NCI-H146 (cell line): ENCODE measurements around the gene AKR1A1.
"Not testable (repeated sequence)": the region's sequence is repeated elsewhere in the genome, so short reads cannot be mapped to it uniquely, and the experiment has no call there.

ENCODE experiments used
- DNase-seq: peaks from one replicate; lab custom pipeline; 2025; lab: John Stamatoyannopoulos, UW

AKR1A1 gene

GRCh38 chr1:45550401-45551351 lies at the start of gene AKR1A1:
Gene AKR1A1, plus strand, starts transcription at chr1:45550826. Its CDS starts 10,969 bp downstream, at chr1:45561795.
- DNase-seq = peak; percentile 89

DNA sequence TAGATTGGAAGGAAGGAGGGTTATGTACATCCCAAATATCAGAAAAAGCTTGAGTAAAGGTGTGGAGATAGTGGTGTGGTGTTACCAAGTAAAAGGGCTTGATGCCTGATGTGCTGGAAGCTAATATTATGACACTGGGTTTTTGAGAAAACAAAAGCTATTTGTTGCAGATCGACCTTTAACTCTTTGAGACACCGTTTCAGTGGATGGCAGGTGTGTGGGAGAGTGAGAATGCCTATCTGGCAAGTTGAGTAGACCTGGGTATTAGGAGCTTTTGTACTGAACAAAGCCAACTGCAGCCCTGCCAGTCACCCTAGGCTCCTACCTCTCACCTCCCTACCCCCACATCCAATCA lies 49.1 kb upstream of the AKR1A1 start:
- DNase-seq = no peak

DNA sequence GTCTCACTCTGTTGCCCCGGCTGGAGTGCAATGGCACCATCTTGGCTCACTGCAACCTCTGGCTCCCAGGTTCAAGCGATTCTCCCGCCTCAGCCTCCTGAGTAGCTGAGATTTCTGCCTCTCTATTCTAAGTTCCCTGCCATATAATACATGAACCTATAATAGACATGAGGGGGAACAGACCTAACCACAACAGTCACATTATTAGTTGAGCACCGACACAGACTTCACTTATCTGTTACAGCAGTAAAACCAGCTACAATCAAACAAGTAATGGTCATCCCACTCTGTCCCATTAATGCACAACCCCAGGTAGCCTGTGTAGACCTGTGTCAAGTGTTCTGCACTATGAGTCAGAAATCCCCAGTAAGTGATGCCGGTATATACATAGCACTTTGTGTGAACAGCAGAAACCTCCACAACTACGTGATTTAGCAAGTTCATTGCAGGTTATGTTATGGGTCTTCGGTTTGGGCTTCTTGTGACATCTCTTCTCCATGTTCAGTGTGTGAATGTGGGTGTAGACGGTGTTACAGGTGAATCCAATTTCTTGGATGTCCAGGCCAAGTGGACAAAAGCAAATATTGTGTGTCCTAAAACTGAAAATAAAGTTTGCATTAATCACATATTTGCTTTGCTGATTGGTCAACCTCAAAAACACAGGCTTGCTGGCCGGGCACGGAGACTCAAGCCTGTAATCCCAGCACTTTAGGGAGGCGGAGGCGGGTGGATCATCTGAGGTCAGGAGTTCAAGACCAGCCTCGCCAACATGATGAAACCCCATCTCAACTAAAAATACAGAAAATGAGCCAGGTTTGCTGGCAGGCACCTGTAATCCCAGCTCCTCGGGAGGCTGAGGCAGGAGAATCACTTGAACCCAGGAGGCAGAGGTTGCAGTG lies 46.9 kb upstream of the AKR1A1 start:
- no peak for DNase-seq

GRCh38 chr1:45507195-45507594 lies 43.4 kb upstream of the AKR1A1 start:
- DNase-seq = no peak

- no peak for DNase-seq
Measured at GRCh38 chr1:45507893-45508292, 42.7 kb upstream of the AKR1A1 start.

GRCh38 chr1:45508295-45509151 lies 42.1 kb upstream of the AKR1A1 start:
- DNase-seq = no peak

DNA sequence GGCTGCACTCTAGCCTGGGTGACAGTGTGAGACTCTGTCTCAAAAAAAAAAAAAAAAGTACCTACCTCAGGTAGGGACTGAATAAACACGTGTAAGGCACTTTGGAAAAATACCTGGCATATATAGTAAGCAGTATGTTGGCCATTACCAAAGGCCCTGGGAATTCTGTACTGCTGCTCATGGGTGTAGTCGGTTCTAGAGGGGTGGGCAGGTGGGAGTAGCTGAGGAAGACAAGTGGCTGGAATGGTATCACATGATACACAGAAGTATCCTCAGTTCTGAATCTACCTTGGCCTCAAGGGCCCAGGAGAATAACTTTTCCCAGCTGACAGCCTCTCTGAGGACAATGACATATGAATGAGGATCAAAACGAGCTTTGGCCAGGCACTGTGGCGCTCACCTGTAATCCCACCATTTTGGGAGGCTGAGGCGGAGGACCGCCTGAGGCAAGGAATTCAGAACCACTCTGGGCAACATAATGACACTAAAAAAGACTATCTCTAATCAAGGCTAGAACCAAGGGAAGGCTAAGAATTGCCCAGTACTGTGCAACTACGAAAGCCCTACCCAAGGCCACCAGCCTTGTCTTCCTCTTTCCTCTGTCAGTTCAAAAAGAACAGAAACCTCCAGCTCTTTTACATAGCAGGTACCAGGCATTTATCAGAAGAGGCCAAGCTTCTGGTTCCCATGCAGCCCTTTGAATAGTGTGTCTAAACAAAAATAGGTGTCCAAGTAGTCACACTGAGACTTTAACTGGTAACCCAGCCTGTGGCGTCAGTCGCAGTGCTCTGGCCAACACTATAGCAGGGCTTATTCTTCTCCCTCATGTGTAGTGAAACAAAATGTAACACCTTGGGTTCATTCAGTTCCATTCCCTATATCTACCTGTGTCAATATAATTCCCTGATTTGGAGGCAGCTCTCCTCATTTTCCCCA lies 40.3 kb upstream of the AKR1A1 start:
- DNase-seq = no peak

GRCh38 chr1:45510972-45511527 lies 39.6 kb upstream of the AKR1A1 start:
- no peak for DNase-seq

DNA sequence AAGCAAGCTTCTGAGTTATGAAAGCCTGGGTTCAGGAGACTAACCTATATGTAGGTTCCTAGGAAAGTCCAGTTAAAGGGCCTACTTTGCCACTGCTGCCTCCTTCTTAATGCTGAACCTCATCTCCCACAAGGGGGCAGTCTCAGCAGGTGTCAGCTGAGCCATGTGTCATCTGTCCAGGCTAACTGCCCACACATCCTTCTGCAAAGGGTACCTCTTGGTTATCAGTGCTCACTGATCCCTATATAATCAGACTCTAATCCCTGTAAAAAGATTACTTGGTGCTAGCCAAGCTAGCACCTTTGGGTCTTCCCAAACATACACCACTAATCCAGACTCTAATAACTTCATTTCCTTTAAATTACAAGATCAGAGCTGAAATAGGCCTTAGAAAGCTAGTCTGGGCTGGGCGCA lies 38.0 kb upstream of the AKR1A1 start:
- peak; percentile 53 for DNase-seq

DNA sequence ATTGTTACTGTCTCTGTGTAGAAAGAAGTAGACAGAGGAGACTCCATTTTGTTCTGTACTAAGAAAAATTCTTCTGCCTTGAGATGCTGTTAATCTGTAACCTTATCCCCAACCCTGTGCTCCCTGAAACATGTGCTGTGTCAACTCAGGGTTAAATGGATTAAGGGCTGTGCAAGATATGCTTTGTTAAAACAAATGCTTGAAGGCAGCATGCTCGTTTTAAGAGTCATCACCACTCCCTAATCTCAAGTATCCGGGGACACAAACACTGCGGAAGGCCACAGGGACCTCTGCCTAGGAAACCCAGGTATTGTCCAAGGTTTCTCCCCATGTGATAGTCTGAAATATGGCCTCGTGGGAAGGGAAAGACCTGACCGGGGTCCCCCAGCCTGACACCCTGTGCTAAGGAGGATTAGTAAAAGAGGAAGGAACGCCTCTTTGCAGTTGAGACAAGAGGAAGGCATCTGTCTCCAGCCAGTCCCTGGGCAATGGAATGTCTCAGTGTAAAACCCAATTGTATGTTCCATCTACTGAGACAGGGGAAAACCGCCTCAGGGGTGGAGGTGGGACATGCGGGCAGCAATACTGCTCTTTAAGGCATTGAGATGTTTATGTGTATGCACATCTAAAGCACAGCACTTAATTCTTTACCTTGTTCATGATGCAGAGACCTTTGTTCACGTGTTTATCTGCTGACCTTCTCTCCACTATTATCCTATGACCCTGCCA lies 36.9 kb upstream of the AKR1A1 start:
- not testable (repeated sequence) for DNase-seq

GRCh38 chr1:45516036-45516435 lies 34.6 kb upstream of the AKR1A1 start:
- DNase-seq = no peak

- DNase-seq = no peak
Measured at GRCh38 chr1:45516465-45516864, 34.2 kb upstream of the AKR1A1 start.

DNA sequence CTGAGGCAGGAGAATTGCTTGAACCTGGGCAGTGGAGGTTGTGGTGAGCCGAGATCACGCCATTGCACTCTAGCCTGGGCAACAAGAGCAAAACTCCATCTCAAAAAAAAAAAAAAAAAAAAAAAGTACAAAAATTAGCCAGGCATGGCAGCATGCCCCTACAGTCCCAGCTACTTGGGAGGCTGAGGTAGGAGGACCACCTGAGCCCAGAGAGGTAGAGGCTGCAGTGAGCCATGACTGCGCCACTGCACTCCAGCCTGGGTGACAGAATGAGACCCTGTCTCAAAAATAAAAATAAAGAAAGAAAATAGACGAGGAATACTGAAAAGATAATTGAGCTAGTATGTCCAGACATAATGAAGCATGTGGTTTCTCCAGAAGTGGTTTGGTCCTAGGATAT lies 32.3 kb upstream of the AKR1A1 start:
- not testable (repeated sequence) for DNase-seq

DNA sequence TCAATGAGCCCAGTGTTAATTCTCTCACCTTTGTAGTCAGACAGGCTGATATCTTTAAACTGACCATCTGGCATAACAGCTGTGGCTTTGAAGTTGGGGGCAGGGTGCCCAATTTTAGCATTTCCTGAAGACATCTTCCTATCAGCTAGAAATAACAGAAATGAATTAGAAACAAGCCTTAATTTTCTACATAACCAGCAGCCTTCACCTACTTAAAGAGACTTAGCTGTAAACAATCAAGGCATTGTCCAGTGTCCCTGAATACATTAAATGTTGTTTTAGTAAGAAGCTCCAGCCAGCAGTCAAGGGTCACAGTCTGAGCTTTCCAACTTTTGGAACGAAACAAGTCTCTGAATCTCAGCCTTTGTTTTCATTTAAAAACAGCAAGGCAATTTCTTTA lies 31.7 kb upstream of the AKR1A1 start:
- no peak for DNase-seq

DNA sequence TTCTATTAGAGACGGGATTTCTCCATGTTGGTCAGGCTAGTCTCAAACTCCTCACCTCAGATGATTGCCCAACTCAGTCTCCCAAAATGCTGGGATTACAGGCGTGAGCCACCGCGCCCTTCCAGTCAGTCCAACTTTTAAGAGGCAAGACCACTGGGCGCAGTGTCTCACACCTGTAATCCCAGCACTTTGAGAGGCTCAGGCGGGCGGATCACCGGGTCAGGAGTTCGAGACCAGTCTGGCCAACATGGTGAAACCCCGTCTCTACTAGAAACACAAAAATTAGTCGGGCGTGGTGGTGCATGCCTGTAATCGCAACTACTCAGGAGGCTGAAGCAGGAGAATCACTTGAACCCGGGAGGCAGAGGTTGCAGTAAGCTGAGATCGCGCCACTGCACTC lies 30.9 kb upstream of the AKR1A1 start:
- DNase-seq = not testable (repeated sequence)

DNA sequence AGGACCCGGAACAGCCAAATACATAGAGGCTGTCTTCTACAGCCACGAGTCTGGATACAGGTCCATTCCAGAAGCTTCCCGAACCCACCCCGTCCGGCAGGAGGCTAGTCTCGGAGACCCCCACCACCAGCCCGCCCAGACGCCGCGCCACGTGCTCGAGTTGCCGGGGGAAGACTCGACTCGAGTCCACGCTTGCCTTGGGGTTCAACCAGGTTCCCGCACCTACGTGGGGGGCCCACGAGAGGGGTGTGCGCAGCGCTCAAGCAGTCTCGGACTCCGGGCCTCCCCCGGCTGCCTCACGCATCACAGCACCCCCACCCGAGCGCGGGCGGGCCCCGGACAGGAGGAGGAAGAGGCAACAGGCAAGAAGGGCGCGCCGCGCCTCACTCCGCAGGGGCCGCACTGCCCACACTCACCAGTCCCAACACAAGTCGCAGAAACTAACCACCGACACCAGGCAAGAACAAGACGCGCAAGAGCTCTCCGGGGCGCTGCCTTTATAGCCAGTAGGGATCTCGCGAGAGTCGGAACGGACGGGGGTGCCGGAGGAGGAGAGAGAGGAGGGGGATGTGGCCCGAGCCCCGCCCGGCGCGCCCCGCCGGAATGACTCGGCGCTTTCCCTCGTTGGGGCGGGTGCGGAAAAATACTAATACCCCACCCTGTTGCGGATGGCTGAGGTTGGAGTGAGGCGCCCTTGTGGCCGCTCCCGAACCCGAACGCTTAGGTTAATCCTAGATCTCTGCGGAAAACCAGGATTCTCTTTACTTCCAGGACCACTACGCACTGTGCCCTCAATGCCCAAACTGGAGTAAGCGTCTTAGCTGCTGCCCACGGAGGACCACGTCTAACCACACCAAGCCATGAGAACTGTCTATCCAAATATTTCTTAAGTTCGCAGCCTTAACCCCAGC lies 29.0 kb upstream of the AKR1A1 start, which contains the start of gene PRDX1:
TSS of gene PRDX1 (minus strand) at position 472 of the 911 bp plus-strand sequence. CDS start 2,841 bp downstream, outside the sequence.
- peak; percentile 91 for DNase-seq

GRCh38 chr1:45522324-45523104 lies 28.1 kb upstream of the AKR1A1 start:
- DNase-seq = peak; percentile 13

GRCh38 chr1:45523516-45523915 lies 27.1 kb upstream of the AKR1A1 start:
- DNase-seq = not testable (repeated sequence)
